Urinary bladder (tissue), 4 donors: ENCODE results near the gene LRTM1. TPM values are rescaled to one million over a fixed set of nuclear protein-coding genes. Genes with fewer than 3 reads are reported as not detected.

Source experiments
- DNase-seq: peaks from one replicate; pipeline ENCODE4 v3.0.0-alpha.2; 2015; ENCODE audit errors: extremely low spot score
- H3K27ac ChIP-seq: one replicate; pipeline ENCODE4 v1.5.1; 2013; ENCODE audit warnings: low read depth, mild to moderate bottlenecking, moderate library complexity
- H3K36me3 ChIP-seq: one replicate; pipeline ENCODE4 v1.6.1; 2013; ENCODE audit warnings: mild to moderate bottlenecking, moderate library complexity; ENCODE audit not compliant: insufficient read depth
- H3K4me1 ChIP-seq: one replicate; pipeline ENCODE4 v1.6.1; 2013; ENCODE audit warnings: mild to moderate bottlenecking, moderate library complexity; ENCODE audit not compliant: insufficient read depth
- H3K4me3 ChIP-seq: one replicate; pipeline ENCODE4 v1.5.1; 2013; ENCODE audit warnings: low read depth, low read length
- WGBS: extraction: QIAGEN DNeasy Blood & Tissue Kit; methylation state at CpG from one replicate; pipeline ENCODE4 v1.1.7; 2013; 5-methylcytosine and 5-hydroxymethylcytosine counted together
- polyA plus RNA-seq: library from polyadenylated mRNA; stranded (reverse); fragments of 200-250 nt; gene quantifications from one replicate; pipeline ENCODE4 v1.2.3, GENCODE V29; 2013
- total RNA-seq: library from RNA; depleted of rRNA; stranded (reverse); fragments of >200 nt; gene quantifications from one replicate; pipeline ENCODE4 v1.2.3, GENCODE V29; 2014
- donor health status: healthy with polysubstance abuse.
- donor health status: healthy.

Gene LRTM1
- total and polyA plus RNA-seq, 2 donors = 13.4 TPM; not detected in 1

DNA sequence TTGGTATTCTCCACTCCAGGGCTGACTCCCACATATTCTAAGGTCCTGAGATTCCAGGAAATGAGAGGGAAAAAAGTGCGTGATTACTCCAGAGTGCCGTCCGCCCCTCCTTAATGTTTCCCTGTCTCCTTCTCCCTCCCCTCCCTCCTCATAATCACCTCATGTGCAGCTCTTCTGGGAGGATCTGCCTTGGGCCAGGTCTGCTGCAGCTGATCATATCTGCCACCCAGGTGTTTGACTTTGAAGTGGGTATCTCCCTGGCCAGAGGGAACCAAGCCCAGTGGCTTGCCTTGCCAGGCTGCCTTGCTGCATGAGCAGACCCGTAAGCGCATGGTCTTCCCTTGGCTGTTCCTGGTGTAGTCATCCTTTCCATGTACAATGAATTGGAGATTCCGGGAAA lies 28.1 kb upstream of the LRTM1 start:
- no peaks in the 10 kb centered on the region for H3K36me3 ChIP-seq
- 87% methylated on average over 6 of the region's 6 CpGs for WGBS
- DNase-seq = no peak
- H3K4me3 ChIP-seq = no peak overlapping the region
- H3K27ac ChIP-seq = no peak overlapping the region
- no peaks in the 10 kb centered on the region for H3K4me1 ChIP-seq

GRCh38 chr3:54955496-54955895 lies 27.6 kb upstream of the LRTM1 start:
- Histone ChIP-seq H3K27ac (no peak overlapping the region), H3K4me1 (no peaks in the 10 kb centered on the region), H3K36me3 (no peaks in the 10 kb centered on the region), H3K4me3 (no peak overlapping the region)
- WGBS = 91% methylated on average over 3 of the region's 3 CpGs
- no peak for DNase-seq

- 91% methylated on average over 5 of the region's 5 CpGs for WGBS
- no peak for DNase-seq
- H3K27ac ChIP-seq = no peak overlapping the region
- no peak overlapping the region for H3K4me3 ChIP-seq
- no peaks in the 10 kb centered on the region for H3K4me1 ChIP-seq
- no peaks in the 10 kb centered on the region for H3K36me3 ChIP-seq
Observed at GRCh38 chr3:54954521-54954920, 26.7 kb upstream of the LRTM1 start.

DNA sequence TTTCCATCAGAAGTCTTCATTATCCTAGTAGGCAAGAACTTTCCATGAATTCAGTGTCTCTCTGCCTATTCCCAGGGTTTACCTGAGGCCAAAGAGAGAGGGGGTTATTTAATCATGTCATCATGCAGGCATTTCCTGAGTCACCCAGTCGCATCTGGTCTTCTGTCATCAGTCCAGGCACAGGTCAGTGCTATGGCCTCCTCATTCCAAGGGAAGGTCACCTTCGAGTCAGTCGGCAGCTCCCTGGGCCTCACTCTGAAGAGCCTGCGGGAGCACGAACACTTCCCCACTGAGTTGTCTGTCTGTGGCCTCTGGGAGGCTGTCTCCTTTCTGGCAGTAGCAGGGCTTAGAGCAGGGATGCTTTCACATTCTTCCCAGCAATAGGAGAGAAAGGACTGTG lies 26.2 kb upstream of the LRTM1 start:
- WGBS = 55% methylated on average over 5 of the region's 5 CpGs
- H3K4me1 ChIP-seq = no peaks in the 10 kb centered on the region
- no peak overlapping the region for H3K27ac ChIP-seq
- H3K36me3 ChIP-seq = no peaks in the 10 kb centered on the region
- no peak overlapping the region for H3K4me3 ChIP-seq
- DNase-seq = no peak

- H3K27ac ChIP-seq = no peak overlapping the region
- 29% methylated on average over 8 of the region's 8 CpGs for WGBS
- no peak overlapping the region for H3K4me3 ChIP-seq
- no peaks in the 10 kb centered on the region for H3K36me3 ChIP-seq
- DNase-seq = no peak
- no peaks in the 10 kb centered on the region for H3K4me1 ChIP-seq
Observed at GRCh38 chr3:54951405-54951804, 23.5 kb upstream of the LRTM1 start.

- WGBS = 37% methylated on average over 7 of the region's 7 CpGs
- H3K4me3 ChIP-seq = no peak overlapping the region
Observed at GRCh38 chr3:54950391-54951003, 22.6 kb upstream of the LRTM1 start.

GRCh38 chr3:54949491-54950044 lies 21.7 kb upstream of the LRTM1 start:
- Histone ChIP-seq H3K4me1 (no peaks in the 10 kb centered on the region), H3K36me3 (no peaks in the 10 kb centered on the region), H3K4me3 (no peak overlapping the region), H3K27ac (no peak overlapping the region)
- no peak for DNase-seq
- 90% methylated on average over 4 of the region's 4 CpGs for WGBS

More at GRCh38 chr3:54950391-54951003, 22.6 kb upstream of the LRTM1 start:
- Histone ChIP-seq H3K4me1 (no peaks in the 10 kb centered on the region), H3K36me3 (no peaks in the 10 kb centered on the region), H3K27ac (no peak overlapping the region)
- DNase-seq = no peak

DNA sequence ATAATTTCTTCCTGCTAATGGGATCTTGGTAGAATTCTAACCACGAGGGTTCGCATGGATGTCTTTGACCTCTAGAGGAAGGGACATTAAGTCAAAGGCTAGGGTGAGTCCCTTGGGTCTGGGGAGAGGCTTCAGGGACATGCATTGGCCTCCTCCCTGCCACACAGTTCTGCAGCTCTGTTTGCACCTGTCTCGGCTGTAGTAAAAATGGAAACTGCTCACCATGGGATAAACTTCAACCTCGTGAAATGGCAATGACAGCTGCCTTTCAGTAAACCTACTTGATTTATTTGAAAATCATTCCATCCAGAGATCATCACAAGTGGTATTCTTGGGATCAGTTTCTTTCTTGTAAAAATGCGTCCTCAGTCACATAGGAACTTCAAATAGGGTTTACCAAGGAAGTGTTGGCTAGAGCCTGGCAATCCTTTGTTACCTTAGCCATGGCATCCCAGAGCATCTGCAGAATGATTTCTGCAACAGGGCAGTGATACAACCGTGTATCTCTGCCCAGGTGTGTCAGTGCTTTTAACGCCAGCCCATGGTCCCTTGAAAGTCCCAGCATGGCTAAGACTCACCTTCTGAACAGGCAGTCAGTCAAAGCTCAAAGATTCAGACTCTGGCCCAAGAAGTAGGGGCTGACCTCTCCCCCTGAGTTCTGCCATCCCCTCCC lies 14.0 kb upstream of the LRTM1 start:
- 84% methylated on average over 7 of the region's 7 CpGs for WGBS
- H3K4me1 ChIP-seq = no peaks in the 10 kb centered on the region
- no peak overlapping the region for H3K4me3 ChIP-seq
- H3K27ac ChIP-seq = no peak overlapping the region
- DNase-seq = no peak
- H3K36me3 ChIP-seq = no peaks in the 10 kb centered on the region

DNA sequence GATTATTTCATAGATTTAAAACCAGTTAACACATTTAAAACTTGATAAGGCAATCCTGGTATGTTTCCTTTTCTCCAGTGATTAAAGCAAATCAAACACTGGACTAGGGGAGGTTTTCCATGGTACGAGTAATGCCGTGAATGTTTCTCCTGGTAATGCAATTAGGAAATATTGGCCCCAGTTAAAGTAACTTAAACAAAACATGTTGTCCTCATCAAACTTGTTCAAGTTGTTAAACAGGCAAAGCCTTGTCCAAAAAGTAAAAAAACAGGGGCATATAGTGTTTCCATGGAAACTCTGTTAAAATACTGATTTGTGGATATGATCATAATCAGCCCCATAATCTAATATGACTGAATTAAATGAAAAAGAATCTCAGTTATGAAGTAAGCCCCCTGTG lies 13.1 kb upstream of the LRTM1 start:
- Histone ChIP-seq H3K27ac (no peak overlapping the region), H3K4me3 (no peak overlapping the region), H3K36me3 (no peaks in the 10 kb centered on the region), H3K4me1 (no peaks in the 10 kb centered on the region)
- 44% methylated on average over 2 of the region's 2 CpGs for WGBS
- DNase-seq = no peak

DNA sequence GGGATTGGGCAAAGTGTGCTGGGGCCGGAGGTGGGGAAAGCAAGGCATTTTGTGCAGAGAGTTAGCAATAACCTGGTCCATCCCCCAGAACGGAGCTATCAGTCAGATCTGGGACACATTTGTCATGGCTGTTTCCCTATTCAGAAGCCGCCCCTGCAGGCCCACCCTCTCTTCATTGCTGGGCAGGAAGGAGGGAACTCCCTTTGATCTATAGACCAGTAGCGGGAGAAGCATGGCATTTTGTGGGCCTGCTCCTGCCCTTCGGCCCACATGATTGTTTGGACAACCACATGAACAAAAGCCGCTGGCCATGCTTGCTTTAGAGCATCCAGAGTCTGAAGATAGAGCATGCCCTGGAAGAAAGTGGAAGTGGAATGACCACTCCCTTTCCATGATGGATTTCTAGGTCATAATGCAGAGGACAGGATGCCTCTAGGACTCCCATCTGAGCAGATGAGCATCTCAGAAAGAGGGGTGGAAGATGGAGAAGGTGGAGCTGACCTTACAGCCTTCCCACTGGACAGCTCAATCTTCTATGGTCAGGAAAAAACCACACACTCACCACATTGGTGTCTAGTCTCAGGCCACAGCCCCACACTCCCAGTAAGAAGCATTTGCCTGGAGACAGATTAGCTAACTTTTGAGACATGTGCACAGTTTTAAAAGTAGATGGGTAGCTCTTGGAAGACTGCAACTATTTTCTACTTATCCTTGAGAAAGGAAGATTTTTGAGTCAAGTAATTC lies 11.9 kb upstream of the LRTM1 start:
- Histone ChIP-seq H3K36me3 (no peaks in the 10 kb centered on the region), H3K4me1 (no peaks in the 10 kb centered on the region), H3K4me3 (no peak overlapping the region), H3K27ac (no peak overlapping the region)
- 62% methylated on average over 6 of the region's 6 CpGs for WGBS
- DNase-seq = no peak

DNA sequence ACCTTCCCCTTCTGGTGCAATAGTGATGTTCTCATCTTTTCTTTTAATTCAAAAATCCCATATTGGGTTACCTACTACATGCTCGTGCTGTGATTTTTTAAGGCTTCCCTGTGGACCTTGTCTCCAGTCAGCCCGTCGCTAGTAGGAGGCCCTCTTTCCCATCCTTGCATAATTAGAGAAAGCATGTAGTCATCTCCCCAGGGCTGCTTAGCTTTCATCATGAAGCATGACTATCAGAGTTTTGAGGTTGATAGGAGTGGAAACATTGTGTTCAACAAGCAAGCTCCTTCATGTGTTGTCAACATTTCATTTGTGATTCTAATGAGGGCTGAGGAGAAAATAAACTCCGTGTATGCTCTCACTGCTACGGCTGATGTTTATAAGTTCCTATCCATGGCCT lies 8.7 kb upstream of the LRTM1 start:
- no peak for DNase-seq
- no peaks in the 10 kb centered on the region for H3K36me3 ChIP-seq
- no peak overlapping the region for H3K4me3 ChIP-seq
- no peaks in the 10 kb centered on the region for H3K4me1 ChIP-seq
- no peak overlapping the region for H3K27ac ChIP-seq
- WGBS = 71% methylated on average over 5 of the region's 5 CpGs

GRCh38 chr3:54935869-54936268 lies 8.0 kb upstream of the LRTM1 start:
- Histone ChIP-seq H3K4me1 (no peaks in the 10 kb centered on the region), H3K36me3 (no peaks in the 10 kb centered on the region), H3K4me3 (no peak overlapping the region), H3K27ac (no peak overlapping the region)
- no peak for DNase-seq
- WGBS = 78% methylated on average over 3 of the region's 3 CpGs

DNA sequence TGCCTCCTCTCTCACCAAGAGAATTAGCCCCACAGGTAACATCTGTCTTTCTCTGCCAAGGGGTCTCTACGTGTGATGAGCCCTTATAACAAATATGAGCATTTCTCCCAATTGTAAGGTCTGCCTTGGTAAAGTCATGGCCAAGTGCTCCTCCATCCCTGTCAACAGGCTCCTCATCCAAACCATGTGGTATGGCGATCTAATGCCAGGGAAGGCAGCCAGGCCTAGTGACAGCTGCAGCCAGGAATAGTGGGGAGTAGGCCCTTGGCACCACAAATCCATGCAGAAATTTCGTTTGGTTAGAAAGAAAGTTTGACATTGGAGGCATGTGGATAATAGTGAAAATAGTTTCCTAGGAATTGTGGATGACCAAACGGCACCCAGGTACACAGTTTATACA lies 4.7 kb upstream of the LRTM1 start:
- H3K4me3 ChIP-seq = no peak overlapping the region
- no peaks in the 10 kb centered on the region for H3K36me3 ChIP-seq
- DNase-seq = no peak
- H3K27ac ChIP-seq = no peak overlapping the region
- no peaks in the 10 kb centered on the region for H3K4me1 ChIP-seq
- 72% methylated on average over 4 of the region's 4 CpGs for WGBS

DNA sequence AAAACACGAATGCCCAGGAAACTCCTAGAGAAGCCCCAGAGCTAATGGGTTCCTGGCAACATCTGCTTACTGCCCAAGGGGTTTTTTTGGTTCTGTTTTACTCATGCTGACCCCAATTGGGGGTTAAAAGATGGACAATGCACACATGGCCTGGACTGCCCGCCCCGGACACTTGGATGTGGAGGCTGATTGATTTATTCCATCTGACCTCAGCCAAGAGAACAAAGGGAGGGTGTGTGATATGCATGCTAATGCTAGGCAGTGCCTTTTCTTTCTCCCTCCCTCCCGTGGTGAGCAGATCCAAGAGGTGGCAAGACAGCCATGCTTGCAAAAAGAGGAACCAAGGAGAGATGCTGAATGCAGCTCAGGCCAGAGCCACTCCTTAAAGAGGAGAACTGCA lies 3.3 kb upstream of the LRTM1 start:
- no peaks in the 10 kb centered on the region for H3K4me1 ChIP-seq
- H3K36me3 ChIP-seq = no peaks in the 10 kb centered on the region
- DNase-seq = no peak
- H3K27ac ChIP-seq = no peak overlapping the region
- H3K4me3 ChIP-seq = no peak overlapping the region
- WGBS = 55% methylated on average over 4 of the region's 4 CpGs
